Activated CD8-positive, alpha-beta T cell treated with anti-CD3 and anti-CD28 coated beads for 36 hours (primary cell): ENCODE data around the gene SNX27. TPM values are rescaled to one million over a fixed set of nuclear protein-coding genes. Genes with fewer than 3 reads are reported as not detected.

Experiments
- ATAC-seq: fragments of 200-7000 bp; cut with Tn5 transposase; one replicate; pipeline ENCODE4 v1.10.0; 2021; ENCODE audit warnings: mild to moderate bottlenecking, moderate library complexity
- CTCF ChIA-PET: fragments of 350-600 bp; sonication (Branson Sonifier 250); formaldehyde crosslinking; loops from one replicate; lab custom pipeline; 2021; ENCODE audit warnings: antibody characterized with exemption; lab: Charles Lee
- POLR2A ChIA-PET: fragments of 350-600 bp; sonication (Branson Sonifier 250); formaldehyde crosslinking; loops from one replicate; lab custom pipeline; 2021; ENCODE audit warnings: antibody characterized with exemption; lab: Charles Lee
- DNase-seq: peaks from one replicate; pipeline ENCODE4 v3.0.0-alpha.2; 2020
- H3K27ac Mint-ChIP-seq: one replicate; pipeline ENCODE4 v1.8.0; 2021; ENCODE audit warnings: mild to moderate bottlenecking, mixed read lengths
- H3K27me3 Mint-ChIP-seq: one replicate; pipeline ENCODE4 v1.8.0; 2021; ENCODE audit warnings: mixed read lengths
- H3K36me3 Mint-ChIP-seq: one replicate; pipeline ENCODE4 v1.8.0; 2021; ENCODE audit warnings: low read depth, mixed read lengths
- H3K4me1 Mint-ChIP-seq: one replicate; pipeline ENCODE4 v1.8.0; 2021; ENCODE audit warnings: low read depth, mixed read lengths
- H3K4me3 Mint-ChIP-seq: one replicate; pipeline ENCODE4 v1.8.0; 2021; ENCODE audit warnings: mild to moderate bottlenecking, moderate library complexity, mixed read lengths
- H3K9me3 Mint-ChIP-seq: one replicate; pipeline ENCODE4 v1.8.0; 2021; ENCODE audit warnings: mixed read lengths
- intact Hi-C: fragments of 100-400 bp; cut with micrococcal nuclease; formaldehyde crosslinking; loops from one replicate; pipeline ENCODE4 v1.10.0; 2022
- total RNA-seq, 2 experiments: library from RNA; stranded (reverse); gene quantifications; one replicate each; pipeline ENCODE4 v1.2.3, GENCODE V29; 2021
- TF ChIP-seq, protein P1 (sequence below): fragments of 200-600 bp; IDR thresholded peaks from one replicate; pipeline ENCODE4 v1.8.0; 2022; ENCODE audit warnings: antibody characterized with exemption, mild to moderate bottlenecking

The SNX27 gene
- total RNA-seq, 2 experiments from 2014 or later: 27.2 to 29.5 TPM

DNA sequence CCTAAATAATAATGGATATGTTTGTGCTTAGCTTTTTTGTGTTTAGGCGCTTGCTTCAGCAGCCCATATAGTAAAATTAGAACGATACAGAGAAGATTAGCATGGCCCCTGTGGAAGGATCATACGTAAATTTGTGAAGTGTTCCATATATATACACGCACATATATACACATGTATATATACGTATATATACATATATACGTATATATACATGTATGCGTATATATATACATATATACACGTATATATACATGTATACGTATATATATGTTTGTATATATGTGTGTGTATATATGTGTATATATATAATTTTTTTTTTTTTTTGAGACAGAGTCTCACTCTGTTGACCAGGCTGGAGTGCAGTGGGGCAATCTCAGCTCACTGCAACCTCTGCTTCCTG, 17.4 kb downstream of the SNX27 start:
- DNase-seq (no peak), ATAC-seq (no peak)
- no peak overlapping the region for H3K4me3 Mint-ChIP-seq
- CTCF ChIA-PET: interaction anchor here (0.8 to 1.7 kb wide), 3 partner anchors 13 to 105 kb away, joined by 3 to 5 read pairs (median 5); no protein-coding TSS in a partner anchor
- no peaks in the 10 kb centered on the region for H3K9me3 Mint-ChIP-seq
- no peak overlapping the region for H3K27ac Mint-ChIP-seq
- POLR2A ChIA-PET: no interaction called here
- H3K4me1 Mint-ChIP-seq: no peaks in the 10 kb centered on the region
- H3K27me3 Mint-ChIP-seq: no peaks in the 10 kb centered on the region
- intact Hi-C loops: no loop called here
- peaks cover 3% of the 10 kb centered on the region for H3K36me3 Mint-ChIP-seq
- TF ChIP-seq, protein P1, sequence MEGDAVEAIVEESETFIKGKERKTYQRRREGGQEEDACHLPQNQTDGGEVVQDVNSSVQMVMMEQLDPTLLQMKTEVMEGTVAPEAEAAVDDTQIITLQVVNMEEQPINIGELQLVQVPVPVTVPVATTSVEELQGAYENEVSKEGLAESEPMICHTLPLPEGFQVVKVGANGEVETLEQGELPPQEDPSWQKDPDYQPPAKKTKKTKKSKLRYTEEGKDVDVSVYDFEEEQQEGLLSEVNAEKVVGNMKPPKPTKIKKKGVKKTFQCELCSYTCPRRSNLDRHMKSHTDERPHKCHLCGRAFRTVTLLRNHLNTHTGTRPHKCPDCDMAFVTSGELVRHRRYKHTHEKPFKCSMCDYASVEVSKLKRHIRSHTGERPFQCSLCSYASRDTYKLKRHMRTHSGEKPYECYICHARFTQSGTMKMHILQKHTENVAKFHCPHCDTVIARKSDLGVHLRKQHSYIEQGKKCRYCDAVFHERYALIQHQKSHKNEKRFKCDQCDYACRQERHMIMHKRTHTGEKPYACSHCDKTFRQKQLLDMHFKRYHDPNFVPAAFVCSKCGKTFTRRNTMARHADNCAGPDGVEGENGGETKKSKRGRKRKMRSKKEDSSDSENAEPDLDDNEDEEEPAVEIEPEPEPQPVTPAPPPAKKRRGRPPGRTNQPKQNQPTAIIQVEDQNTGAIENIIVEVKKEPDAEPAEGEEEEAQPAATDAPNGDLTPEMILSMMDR: no peak

DNA sequence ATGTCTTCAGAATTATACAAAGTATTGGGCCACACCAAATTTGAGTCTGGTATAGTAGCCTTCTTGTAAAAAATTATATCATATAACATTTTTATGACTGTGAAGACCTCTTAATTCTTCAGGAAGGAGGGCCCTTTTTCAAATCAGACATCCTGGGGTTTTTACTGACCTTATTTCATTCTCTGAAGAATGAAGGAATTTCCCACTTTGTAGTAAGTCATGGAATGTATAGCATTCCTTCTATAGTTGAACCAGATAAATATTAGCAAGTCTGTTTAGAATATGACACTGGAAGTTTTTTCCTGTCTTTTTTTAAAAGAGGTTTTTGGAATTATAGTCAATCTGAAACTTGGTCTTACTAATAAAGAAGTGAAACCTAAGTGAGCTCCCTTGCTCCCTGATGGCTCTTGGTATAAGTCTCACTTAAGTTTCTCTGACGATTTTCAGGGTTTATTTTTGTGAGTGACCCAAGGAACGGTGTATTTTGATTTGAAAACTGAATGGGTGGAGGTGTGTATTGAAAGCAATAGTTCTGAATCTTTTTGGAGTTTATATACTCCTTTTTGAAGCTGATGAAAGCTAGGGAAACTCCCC, 23.7 kb downstream of the SNX27 start:
- H3K4me1 Mint-ChIP-seq: peaks cover 6% of the 10 kb centered on the region
- H3K27ac Mint-ChIP-seq: no peak overlapping the region
- ATAC-seq: no peak
- intact Hi-C loops: no loop called here
- H3K36me3 Mint-ChIP-seq: peaks cover 3% of the 10 kb centered on the region
- H3K9me3 Mint-ChIP-seq: no peaks in the 10 kb centered on the region
- ChIA-PET POLR2A (no interaction called here), CTCF (interaction anchor here (0.7 to 1.2 kb wide), 2 partner anchors 42 to 298 kb away, joined by 3 read pairs; no protein-coding TSS in a partner anchor)
- H3K4me3 Mint-ChIP-seq: no peak overlapping the region
- DNase-seq: no peak
- no peaks in the 10 kb centered on the region for H3K27me3 Mint-ChIP-seq
- TF ChIP-seq, protein P1: no peak

DNA sequence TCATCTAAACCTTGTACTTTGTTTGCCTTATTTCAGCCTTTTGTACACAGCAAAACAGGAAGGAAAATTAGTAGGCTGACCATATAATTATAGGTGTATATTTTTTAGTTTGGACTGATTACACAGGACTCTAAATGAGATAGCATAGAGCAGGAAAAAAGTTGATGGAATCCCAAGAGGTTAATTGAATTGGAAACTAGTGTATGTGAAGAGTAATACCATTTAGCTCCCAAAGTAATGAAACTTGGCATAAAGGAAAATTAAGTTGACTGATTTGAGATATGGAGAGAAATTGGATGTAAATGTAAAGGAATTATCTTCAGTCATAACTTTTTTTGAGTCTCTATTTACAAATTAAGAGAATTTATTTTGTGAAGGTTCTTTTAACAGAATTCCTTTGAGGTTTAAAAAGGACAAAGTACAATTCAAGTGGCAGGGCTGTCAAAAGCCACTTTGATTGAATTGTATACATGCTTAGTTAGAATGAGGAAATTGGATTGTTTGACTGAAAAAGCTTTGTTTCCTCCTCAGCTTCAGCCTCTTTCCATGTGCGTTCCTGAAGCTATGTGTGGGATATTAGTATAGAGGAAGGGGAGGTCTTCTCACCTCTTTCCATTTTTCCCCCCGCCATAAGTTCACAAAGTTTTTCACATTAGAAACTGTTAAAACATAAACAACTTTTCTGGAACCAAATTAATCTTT, 26.4 kb downstream of the SNX27 start:
- H3K4me3 Mint-ChIP-seq: no peak overlapping the region
- peaks cover 9% of the 10 kb centered on the region for H3K36me3 Mint-ChIP-seq
- TF ChIP-seq, protein P1: no peak
- ChIA-PET POLR2A (no interaction called here), CTCF (interaction anchor here (1.1 to 1.4 kb wide), 2 partner anchors 17 to 44 kb away, joined by 4 read pairs; no protein-coding TSS in a partner anchor)
- no peaks in the 10 kb centered on the region for H3K9me3 Mint-ChIP-seq
- H3K27me3 Mint-ChIP-seq: no peaks in the 10 kb centered on the region
- peaks cover 13% of the 10 kb centered on the region for H3K4me1 Mint-ChIP-seq
- peak overlapping the region; percentile 8 for H3K27ac Mint-ChIP-seq
- DNase-seq (no peak), ATAC-seq (no peak)
- intact Hi-C loops: no loop called here

DNA sequence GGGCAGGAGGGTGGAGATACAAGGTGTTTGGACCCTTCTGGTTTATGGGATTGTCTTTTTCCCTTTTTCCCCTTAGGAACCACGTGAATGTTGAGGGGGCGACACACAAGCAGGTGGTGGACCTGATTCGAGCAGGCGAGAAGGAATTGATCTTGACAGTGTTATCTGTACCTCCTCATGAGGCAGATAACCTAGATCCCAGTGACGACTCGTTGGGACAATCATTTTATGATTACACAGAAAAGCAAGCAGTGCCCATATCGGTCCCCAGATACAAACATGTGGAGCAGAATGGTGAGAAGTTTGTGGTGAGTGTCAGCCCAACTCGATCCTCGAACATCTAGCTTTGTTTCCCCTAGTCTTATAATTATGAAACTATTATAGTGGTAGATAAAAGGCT, 27.0 kb downstream of the SNX27 start:
- TF ChIP-seq, protein P1: no peak
- peaks cover 13% of the 10 kb centered on the region for H3K4me1 Mint-ChIP-seq
- ChIA-PET POLR2A (no interaction called here), CTCF (interaction anchor here (1.7 kb wide), 1 partner anchor 45 kb away, joined by 6 read pairs; no protein-coding TSS in a partner anchor)
- ATAC-seq: no peak
- H3K4me3 Mint-ChIP-seq: no peak overlapping the region
- H3K27ac Mint-ChIP-seq: no peak overlapping the region
- H3K9me3 Mint-ChIP-seq: no peaks in the 10 kb centered on the region
- intact Hi-C loops: no loop called here
- H3K36me3 Mint-ChIP-seq: peaks cover 9% of the 10 kb centered on the region
- no peaks in the 10 kb centered on the region for H3K27me3 Mint-ChIP-seq
- no peak for DNase-seq

DNA sequence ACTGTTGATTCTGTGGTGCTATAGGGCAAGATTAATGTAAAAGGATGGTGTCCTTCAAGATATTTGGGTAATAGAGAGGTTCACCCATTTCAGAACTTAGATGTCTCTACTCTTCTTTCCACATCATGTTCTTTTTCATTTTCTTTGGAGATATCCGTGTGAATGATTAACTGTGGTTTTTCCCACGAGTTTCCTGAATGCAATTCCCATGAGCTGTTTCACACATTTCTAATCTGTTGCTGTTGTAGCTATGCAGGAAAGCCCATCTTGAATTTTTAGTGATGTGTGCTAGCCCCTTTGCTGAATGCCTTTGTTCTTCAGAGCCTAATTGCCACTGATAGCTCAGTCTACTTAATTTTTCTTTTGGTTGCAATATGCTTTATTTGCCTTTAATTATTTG, 27.6 kb downstream of the SNX27 start:
- POLR2A ChIA-PET: interaction anchor here (0.6 kb wide), 1 partner anchor 72 kb away, joined by 3 read pairs; no protein-coding TSS in a partner anchor
- TF ChIP-seq, protein P1: no peak
- Mint-ChIP-seq H3K27me3 (no peaks in the 10 kb centered on the region), H3K4me3 (no peak overlapping the region), H3K27ac (no peak overlapping the region), H3K36me3 (peaks cover 9% of the 10 kb centered on the region), H3K9me3 (no peaks in the 10 kb centered on the region), H3K4me1 (peaks cover 13% of the 10 kb centered on the region)
- intact Hi-C loops: no loop called here
- CTCF ChIA-PET: interaction anchor here (1.7 kb wide), 1 partner anchor 45 kb away, joined by 6 read pairs; no protein-coding TSS in a partner anchor
- ATAC-seq: no peak
- DNase-seq: no peak
